ENCODE results near the gene MOB1A.

The MOB1A gene

GRCh38 chr2:74201196-74201595 is 22.5 kb upstream of the MOB1A start:
- Histone ChIP-seq H3K9me3 (no peaks in the 10 kb centered on the region), H3K27me3 (no peaks in the 10 kb centered on the region), H3K4me1 (no peaks in the 10 kb centered on the region), H3K4me3 (ENCODE audit: low read depth, low read length) (peak overlapping the region; percentile 87; the same call in 1 of the 2 replicates), H3K36me3 (peaks cover 28% of the 10 kb centered on the region)
- DNase-seq = no peak
- no peak for TF ChIP-seq CTCF (IDR thresholded peaks at IDR 0.05; ENCODE audit: low read depth, low read length)

- H3K9me3 ChIP-seq = no peaks in the 10 kb centered on the region
- H3K36me3 ChIP-seq = peaks cover 15% of the 10 kb centered on the region
- H3K27me3 ChIP-seq = no peaks in the 10 kb centered on the region
- TF ChIP-seq CTCF (IDR thresholded peaks at IDR 0.05; ENCODE audit: low read depth, low read length) = no peak
- H3K4me1 ChIP-seq = no peaks in the 10 kb centered on the region
- H3K4me3 ChIP-seq (ENCODE audit: low read depth, low read length) = peak overlapping the region; percentile 87
- no peak for DNase-seq
These were observed 21.2 kb upstream of the MOB1A start for GRCh38 chr2:74199871-74200305.

GRCh38 chr2:74199275-74199701 is 20.6 kb upstream of the MOB1A start:
- Histone ChIP-seq H3K36me3 (peaks cover 10% of the 10 kb centered on the region; the same call in 1 of the 2 replicates), H3K9me3 (no peaks in the 10 kb centered on the region), H3K4me1 (no peaks in the 10 kb centered on the region), H3K4me3 (ENCODE audit: low read depth, low read length) (peak overlapping the region; percentile 87), H3K27me3 (no peaks in the 10 kb centered on the region)
- no peak for TF ChIP-seq CTCF (IDR thresholded peaks at IDR 0.05; ENCODE audit: low read depth, low read length)
- no peak for DNase-seq

GRCh38 chr2:74198461-74199274 is 20.0 kb upstream of the MOB1A start, which contains the start of gene MTHFD2:
Gene MTHFD2 (plus strand): TSS chr2:74198615. CDS start chr2:74198642, 27 bp downstream.
- Histone ChIP-seq H3K4me1 (no peaks in the 10 kb centered on the region), H3K4me3 (ENCODE audit: low read depth, low read length) (peak within 1 kb of the TSS; percentile 87), H3K36me3 (peaks cover 4% of the 10 kb centered on the region; the same call in 1 of the 2 replicates), H3K27me3 (no peaks in the 10 kb centered on the region), H3K9me3 (no peaks in the 10 kb centered on the region)
- TF ChIP-seq CTCF (IDR thresholded peaks at IDR 0.05; ENCODE audit: low read depth, low read length) = peak; percentile 60
- peak; percentile 90 for DNase-seq

GRCh38 chr2:74198023-74198460 is 19.4 kb upstream of the MOB1A start:
- Histone ChIP-seq H3K4me3 (ENCODE audit: low read depth, low read length) (peak overlapping the region; percentile 37), H3K27me3 (no peaks in the 10 kb centered on the region), H3K9me3 (no peaks in the 10 kb centered on the region), H3K4me1 (no peaks in the 10 kb centered on the region), H3K36me3 (peaks cover 3% of the 10 kb centered on the region; the same call in 1 of the 2 replicates)
- DNase-seq = peak; percentile 91
- TF ChIP-seq CTCF (IDR thresholded peaks at IDR 0.05; ENCODE audit: low read depth, low read length) = no peak

- DNase-seq = no peak
- no peak overlapping the region for H3K4me3 ChIP-seq (ENCODE audit: low read depth, low read length)
- no peaks in the 10 kb centered on the region for H3K36me3 ChIP-seq
- H3K4me1 ChIP-seq = no peaks in the 10 kb centered on the region
- no peaks in the 10 kb centered on the region for H3K9me3 ChIP-seq
- H3K27me3 ChIP-seq = no peaks in the 10 kb centered on the region
- TF ChIP-seq CTCF (IDR thresholded peaks at IDR 0.05; ENCODE audit: low read depth, low read length) = no peak
These were observed 18.4 kb upstream of the MOB1A start for GRCh38 chr2:74197049-74197448.

All from BE2C (cell line).